MCF 10A (cell line): ENCODE measurements around the gene STAC3. TPM values are rescaled to one million over a fixed set of nuclear protein-coding genes. Genes with fewer than 3 reads are reported as not detected.

Experiments
- BruUV-seq: library from RNA; stranded (reverse); fragments of 400-500 nt; replicated peaks from 2 replicates; lab custom pipeline; 2021; lab: Mats Ljungman, UMichigan
- CTCF ChIA-PET: fragments of 300-600 bp; sonication (Branson Sonifier 250); formaldehyde crosslinking; extraction: SDS; loops from one replicate; lab custom pipeline; 2021; ENCODE audit warnings: antibody characterized with exemption, inconsistent platforms; lab: Yijun Ruan, JAX
- POLR2A ChIA-PET: fragments of 300-600, 350-650 bp; sonication (Branson Sonifier 250); formaldehyde crosslinking; extraction: SDS; loops from one replicate; lab custom pipeline; 2020; ENCODE audit warnings: antibody characterized with exemption, inconsistent platforms; lab: Yijun Ruan, JAX
- DNase-seq: peaks from one replicate; pipeline ENCODE4 v3.0.0-alpha.2; 2018; ENCODE audit not compliant: unreplicated experiment
- H3K27ac Mint-ChIP-seq: one replicate; pipeline ENCODE4 v1.8.0; 2022; ENCODE audit warnings: mild to moderate bottlenecking, low read depth, mixed read lengths; ENCODE audit not compliant: unreplicated experiment
- H3K27me3 Mint-ChIP-seq: one replicate; pipeline ENCODE4 v1.8.0; 2022; ENCODE audit warnings: mixed read lengths; ENCODE audit not compliant: insufficient read depth, unreplicated experiment
- H3K36me3 Mint-ChIP-seq: one replicate; pipeline ENCODE4 v1.8.0; 2022; ENCODE audit warnings: mild to moderate bottlenecking, moderate library complexity, mixed read lengths; ENCODE audit not compliant: insufficient read depth, unreplicated experiment
- H3K4me1 Mint-ChIP-seq: one replicate; pipeline ENCODE4 v1.8.0; 2022; ENCODE audit warnings: mixed read lengths; ENCODE audit not compliant: insufficient read depth, unreplicated experiment
- H3K4me3 Mint-ChIP-seq: one replicate; pipeline ENCODE4 v1.8.0; 2022; ENCODE audit warnings: mild to moderate bottlenecking, moderate library complexity, mixed read lengths; ENCODE audit not compliant: unreplicated experiment
- H3K9me3 Mint-ChIP-seq: one replicate; pipeline ENCODE4 v1.8.0; 2022; ENCODE audit warnings: mixed read lengths; ENCODE audit not compliant: unreplicated experiment
- intact Hi-C: fragments of 100-400 bp; cut with micrococcal nuclease; formaldehyde crosslinking; loops from 2 replicates; pipeline ENCODE4 v1.14.1; 2022
- total RNA-seq: library from RNA; stranded (reverse); gene quantifications from 2 replicates; pipeline ENCODE4 v1.2.3, GENCODE V29; 2022
- TF ChIP-seq, protein P1 (sequence below): fragments of 200-600 bp; IDR thresholded peaks from one replicate; pipeline ENCODE4 v1.8.0; 2022; ENCODE audit warnings: antibody characterized with exemption, mild to moderate bottlenecking; ENCODE audit not compliant: unreplicated experiment

STAC3 gene
- total RNA-seq, 1 experiment from 2014 or later = 2.8 TPM

DNA sequence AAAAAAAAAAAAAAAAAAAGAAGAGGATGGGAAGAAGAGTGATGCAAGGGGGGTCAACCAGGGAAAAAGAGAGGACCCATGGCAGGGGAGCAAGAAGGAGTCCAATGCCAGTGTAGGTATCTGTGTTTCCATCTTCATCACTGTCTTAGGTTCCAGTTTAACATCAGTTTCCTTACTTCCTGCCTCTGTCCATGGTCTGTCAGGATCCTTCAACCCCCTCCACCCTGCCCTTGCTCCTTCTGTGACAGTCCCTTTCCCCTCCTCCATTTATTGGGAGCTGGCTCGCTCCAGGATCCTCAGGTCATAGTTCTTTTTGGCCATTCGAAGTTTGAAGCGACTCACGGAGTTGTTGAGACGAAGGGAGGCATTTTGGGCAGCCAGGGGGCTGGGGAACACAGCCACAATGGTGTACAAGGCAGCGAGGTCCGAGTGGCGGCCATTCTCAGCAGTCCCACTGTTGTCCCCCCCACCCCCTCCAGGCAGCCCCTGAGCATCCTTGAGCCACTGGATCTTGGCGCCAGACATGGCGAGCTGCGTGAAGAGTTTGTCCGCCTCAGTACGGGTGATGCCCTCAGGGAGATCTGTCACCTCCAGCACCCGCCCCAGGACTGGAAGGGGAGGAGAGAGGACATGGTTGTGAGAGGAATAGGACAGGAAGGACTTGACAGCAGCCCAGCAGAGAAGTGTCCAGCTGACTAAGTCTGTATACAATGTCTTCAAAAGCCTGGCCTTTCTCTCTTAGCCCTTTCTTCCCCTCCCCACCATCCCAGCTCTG is 3.7 kb upstream of the STAC3 start:
- Mint-ChIP-seq H3K27me3 (no peaks in the 10 kb centered on the region), H3K9me3 (no peaks in the 10 kb centered on the region), H3K4me1 (no peaks in the 10 kb centered on the region), H3K4me3 (no peak overlapping the region), H3K36me3 (peaks cover 30% of the 10 kb centered on the region), H3K27ac (no peak overlapping the region)
- no TSS peak for BruUV-seq
- intact Hi-C loops = no loop called here
- CTCF ChIA-PET = interaction anchor here (1.2 to 13.7 kb wide), 4 partner anchors 12 to 200 kb away, joined by 3 to 139 read pairs (median 4); partner anchors contain the start of gene INHBE
- no peak for DNase-seq
- TF ChIP-seq, protein P1, sequence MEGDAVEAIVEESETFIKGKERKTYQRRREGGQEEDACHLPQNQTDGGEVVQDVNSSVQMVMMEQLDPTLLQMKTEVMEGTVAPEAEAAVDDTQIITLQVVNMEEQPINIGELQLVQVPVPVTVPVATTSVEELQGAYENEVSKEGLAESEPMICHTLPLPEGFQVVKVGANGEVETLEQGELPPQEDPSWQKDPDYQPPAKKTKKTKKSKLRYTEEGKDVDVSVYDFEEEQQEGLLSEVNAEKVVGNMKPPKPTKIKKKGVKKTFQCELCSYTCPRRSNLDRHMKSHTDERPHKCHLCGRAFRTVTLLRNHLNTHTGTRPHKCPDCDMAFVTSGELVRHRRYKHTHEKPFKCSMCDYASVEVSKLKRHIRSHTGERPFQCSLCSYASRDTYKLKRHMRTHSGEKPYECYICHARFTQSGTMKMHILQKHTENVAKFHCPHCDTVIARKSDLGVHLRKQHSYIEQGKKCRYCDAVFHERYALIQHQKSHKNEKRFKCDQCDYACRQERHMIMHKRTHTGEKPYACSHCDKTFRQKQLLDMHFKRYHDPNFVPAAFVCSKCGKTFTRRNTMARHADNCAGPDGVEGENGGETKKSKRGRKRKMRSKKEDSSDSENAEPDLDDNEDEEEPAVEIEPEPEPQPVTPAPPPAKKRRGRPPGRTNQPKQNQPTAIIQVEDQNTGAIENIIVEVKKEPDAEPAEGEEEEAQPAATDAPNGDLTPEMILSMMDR = no peak
- POLR2A ChIA-PET = no interaction called here

DNA sequence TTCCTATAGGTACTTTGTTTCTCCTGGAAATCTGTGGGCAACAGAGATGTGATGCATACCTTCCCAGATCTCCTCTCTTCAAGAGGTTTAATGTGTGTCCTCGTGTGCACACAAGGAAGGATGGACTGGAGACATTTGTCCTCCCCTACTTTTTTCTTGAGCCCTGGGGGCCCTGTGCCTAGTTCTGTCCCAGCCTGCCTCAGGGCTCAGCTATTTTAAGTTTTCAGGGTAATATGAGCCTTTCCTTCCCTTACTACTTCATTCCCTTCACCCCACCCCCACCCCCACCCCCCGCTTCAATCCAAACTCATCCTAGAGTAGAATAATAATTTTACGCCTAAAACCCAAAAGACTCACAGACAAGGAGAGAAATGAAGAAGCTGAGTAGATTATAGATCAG is 446 bp downstream of the STAC3 start:
- H3K27ac Mint-ChIP-seq = no peak overlapping the region
- ChIA-PET POLR2A (no interaction called here), CTCF (interaction anchor here (0.6 to 2.4 kb wide), 8 partner anchors 13 to 333 kb away, joined by 3 to 12 read pairs (median 4); partner anchors contain the start of gene INHBE)
- H3K36me3 Mint-ChIP-seq = peaks cover 6% of the 10 kb centered on the region
- intact Hi-C loops = no loop called here
- H3K4me3 Mint-ChIP-seq = no peak overlapping the region
- no peaks in the 10 kb centered on the region for H3K4me1 Mint-ChIP-seq
- no peaks in the 10 kb centered on the region for H3K9me3 Mint-ChIP-seq
- H3K27me3 Mint-ChIP-seq = no peaks in the 10 kb centered on the region
- DNase-seq = no peak
- TF ChIP-seq, protein P1 = no peak
- BruUV-seq = no TSS peak

DNA sequence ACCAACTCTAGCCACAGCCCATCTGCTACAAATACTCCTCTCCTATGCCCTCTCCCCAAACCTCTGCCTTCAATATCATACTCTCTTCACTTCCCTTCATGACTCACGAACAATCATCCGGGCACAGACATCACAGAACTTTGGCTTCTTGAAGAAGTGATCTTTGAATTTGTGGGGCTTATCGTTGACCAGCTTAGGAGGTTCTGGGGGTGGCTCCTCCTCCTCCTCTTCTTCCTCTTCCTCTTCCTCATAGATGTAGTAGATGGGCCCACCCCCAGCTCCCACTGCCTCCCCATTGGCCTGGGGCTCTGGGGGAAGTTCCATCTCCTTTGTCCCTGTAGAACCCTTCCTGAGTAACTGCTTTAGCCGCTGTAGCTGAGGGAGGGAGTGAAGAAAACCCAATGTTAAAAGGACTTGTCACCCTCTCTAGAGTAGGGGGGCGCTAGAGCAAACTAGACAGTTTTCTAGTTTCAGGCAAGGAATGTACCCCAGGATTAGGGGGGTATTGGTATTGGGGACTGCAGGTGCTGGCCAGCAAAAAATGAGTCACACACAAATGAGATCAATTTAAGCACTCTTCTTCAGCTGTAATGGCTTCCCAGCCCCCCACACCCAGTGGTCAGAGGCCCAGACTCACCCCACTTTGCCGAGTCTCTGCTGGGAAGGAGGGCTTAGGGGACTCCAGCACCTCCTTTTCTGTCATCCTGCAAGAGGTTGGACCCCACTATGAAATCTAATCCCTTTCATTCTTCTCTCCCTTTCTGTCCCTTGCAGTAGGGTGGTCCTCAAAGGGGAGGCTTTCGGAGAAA is 1.8 kb downstream of the STAC3 start:
- Mint-ChIP-seq H3K4me3 (no peak overlapping the region), H3K36me3 (peaks cover 2% of the 10 kb centered on the region), H3K9me3 (no peaks in the 10 kb centered on the region), H3K27ac (no peak overlapping the region), H3K4me1 (peaks cover 8% of the 10 kb centered on the region), H3K27me3 (no peaks in the 10 kb centered on the region)
- BruUV-seq = no TSS peak
- no peak for DNase-seq
- ChIA-PET POLR2A (no interaction called here), CTCF (interaction anchor here (0.9 to 2.4 kb wide), 8 partner anchors 9 to 209 kb away, joined by 3 to 12 read pairs (median 4); partner anchors contain the start of gene INHBE)
- intact Hi-C loops = no loop called here
- TF ChIP-seq, protein P1 = no peak

DNA sequence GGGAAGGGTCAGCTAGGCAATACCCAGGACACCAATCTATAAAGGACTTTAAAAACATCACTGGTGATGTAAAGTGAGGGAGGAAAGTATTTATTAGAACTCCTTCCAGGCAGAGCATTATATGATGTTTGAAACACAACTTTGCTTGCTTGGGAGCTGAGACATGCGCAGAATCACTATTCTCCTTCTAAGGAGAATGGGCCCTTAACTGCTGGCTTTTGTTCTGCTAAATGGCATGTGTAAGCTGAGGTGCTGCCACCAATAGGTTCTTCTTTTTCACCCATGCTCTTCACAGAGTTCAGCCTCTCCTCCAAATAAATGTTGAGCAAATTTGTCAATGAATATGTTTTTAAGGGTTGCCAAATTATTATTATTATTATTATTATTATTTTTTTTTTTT is 3.9 kb downstream of the STAC3 start:
- no peaks in the 10 kb centered on the region for H3K27me3 Mint-ChIP-seq
- H3K4me3 Mint-ChIP-seq = no peak overlapping the region
- H3K36me3 Mint-ChIP-seq = no peaks in the 10 kb centered on the region
- ChIA-PET CTCF (interaction anchor here (0.8 to 1.4 kb wide), 4 partner anchors 16 to 207 kb away, joined by 3 to 4 read pairs (median 3); partner anchors contain the start of gene INHBE), POLR2A (no interaction called here)
- H3K27ac Mint-ChIP-seq = no peak overlapping the region
- H3K9me3 Mint-ChIP-seq = no peaks in the 10 kb centered on the region
- no peak for DNase-seq
- TF ChIP-seq, protein P1 = no peak
- peaks cover 21% of the 10 kb centered on the region for H3K4me1 Mint-ChIP-seq
- intact Hi-C loops = no loop called here
- BruUV-seq = no TSS peak
